Measurements from ENCODE around the gene GRIA4.
"Not testable (repeated sequence)": the region's sequence is repeated elsewhere in the genome, so short reads cannot be mapped to it uniquely, and the experiment has no call there.

The GRIA4 gene

DNA sequence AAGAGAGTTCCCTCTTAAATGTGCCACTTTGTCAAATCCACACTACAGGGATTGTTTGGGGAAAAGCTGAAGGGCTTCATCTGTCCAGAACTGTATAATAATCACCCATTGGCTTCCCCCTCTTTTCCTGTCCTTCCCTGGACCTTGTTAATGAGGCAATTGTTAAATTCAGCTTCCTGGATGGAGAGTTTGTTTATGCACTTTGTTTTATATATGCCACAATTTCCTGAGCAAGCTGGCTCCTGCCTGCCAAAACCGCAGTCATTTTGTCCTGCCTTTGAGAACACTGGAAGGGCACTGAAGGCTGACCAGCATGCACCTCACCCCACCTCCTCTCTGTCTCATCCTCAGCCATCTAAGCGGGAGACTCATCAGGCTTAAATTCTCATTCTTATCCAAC lies 325.9 kb downstream of the GRIA4 start:
- DNase-seq: peak; percentile 14

DNA sequence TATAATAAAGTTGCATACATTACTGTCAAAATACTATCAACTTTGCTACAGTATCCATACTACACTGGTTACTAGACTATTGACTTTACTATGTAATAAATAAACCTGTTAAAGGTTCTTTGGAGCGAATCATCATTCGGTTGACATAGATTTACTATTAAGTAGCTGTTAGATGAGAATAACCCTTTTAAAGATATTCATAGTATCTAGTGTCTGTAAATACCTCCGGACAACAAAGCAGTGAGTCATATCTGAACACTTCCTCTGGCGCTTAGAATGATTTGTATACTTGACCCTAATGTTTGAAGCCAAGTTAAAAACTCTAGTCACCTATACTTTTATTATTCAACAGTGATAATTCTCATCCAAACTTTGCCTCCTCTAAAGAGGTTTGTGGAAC lies 327.5 kb downstream of the GRIA4 start:
- no peak for DNase-seq

DNA sequence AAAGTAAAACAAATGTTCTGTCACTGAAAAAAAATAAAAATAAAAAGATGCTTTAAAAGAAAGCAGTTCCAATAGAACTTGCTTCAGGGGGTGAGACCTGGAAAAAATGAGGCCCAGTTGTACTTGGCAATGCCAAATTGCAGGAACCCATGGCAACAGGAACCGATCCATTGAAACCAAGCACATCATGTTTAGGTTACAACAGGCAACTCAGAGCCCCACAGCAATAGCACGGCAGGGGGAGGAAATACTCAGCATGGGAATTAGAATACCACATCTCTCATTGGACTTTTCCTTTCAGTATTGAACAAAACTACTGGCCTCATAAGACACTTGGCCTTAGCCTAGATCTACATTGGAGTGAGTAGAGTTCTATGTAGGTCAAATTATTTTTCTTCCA lies 327.9 kb downstream of the GRIA4 start:
- DNase-seq: no peak

GRCh38 chr11:105942921-105943320 lies 333.0 kb downstream of the GRIA4 start:
- no peak for DNase-seq

GRCh38 chr11:105948918-105949590 lies 339.2 kb downstream of the GRIA4 start:
- DNase-seq: no peak

GRCh38 chr11:105953886-105954285 lies 344.0 kb downstream of the GRIA4 start:
- no peak for DNase-seq

GRCh38 chr11:105960252-105961245 lies 350.7 kb downstream of the GRIA4 start:
- peak; percentile 83 for DNase-seq

DNA sequence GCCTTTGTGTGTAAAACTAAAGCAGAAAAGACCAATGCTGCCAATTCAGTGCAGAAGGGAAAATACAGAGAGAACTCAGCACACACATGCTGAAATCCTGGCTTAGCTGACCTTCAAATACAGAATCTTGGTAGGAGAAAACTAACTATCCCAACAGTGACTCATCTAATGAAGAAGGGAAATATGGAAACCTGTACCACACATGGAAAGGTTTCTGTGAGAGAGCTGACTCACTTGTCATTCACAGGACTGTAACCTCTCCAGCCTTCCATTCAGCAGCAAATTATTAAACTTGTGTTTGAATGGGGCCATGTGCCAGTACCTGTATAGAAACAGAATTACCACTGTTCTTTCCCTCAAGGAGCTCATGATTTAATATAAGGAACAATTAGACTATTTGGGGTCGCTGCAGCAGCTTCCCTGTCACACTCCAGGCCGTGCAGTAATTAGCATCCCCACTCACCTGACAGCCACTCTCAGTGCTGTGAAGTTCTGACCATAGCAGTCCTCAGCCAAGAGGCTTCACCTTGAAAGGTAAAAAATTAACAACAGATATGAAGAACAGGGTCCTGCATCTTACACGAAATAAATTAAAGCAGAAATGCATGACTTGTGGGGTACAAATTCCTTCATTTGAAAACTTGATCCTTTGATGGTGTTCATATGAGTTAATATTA lies 358.3 kb downstream of the GRIA4 start:
- DNase-seq: no peak

DNA sequence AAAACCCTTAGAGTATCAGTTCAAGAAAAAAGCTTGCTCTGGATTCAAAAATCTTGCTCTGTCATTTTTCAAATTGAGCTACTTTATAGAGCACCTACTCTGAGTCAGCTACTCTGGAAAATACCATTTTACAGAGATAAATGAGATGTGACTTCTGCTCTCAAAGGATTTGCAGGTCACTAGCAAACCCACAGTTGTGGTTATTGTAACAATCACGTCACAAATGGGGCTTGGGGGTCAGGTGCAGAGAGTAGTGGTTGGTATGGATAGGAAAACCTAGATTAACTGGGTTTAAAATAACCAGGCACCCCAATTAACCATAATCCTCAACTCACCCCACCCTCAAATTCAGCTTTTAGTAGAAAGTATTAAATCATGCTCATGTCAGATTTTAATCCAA lies 359.9 kb downstream of the GRIA4 start:
- no peak for DNase-seq

DNA sequence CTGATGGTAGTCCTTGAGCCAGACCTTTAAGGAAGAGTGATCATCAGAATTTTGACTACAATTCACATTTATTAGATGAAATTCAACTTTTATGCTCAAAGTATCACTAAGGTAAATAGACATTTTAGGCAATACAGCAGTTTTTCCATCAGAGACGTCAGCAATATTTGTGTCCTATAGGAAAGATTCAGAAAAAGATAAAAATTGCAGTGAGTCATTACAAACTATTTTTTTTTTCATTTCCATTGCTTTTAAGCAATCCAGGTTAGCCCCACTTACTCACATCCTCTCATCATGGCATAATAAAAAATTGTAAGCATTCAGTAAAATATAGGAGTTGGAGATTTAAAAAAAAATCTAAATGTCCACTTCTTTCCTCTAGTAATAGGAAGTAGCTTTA lies 365.3 kb downstream of the GRIA4 start:
- no peak for DNase-seq

GRCh38 chr11:105979997-105980703 lies 370.3 kb downstream of the GRIA4 start:
- no peak for DNase-seq

GRCh38 chr11:105986554-105986953 lies 376.7 kb downstream of the GRIA4 start:
- no peak for DNase-seq

- no peak for DNase-seq
Observed at GRCh38 chr11:105988197-105988596, 378.3 kb downstream of the GRIA4 start.

DNA sequence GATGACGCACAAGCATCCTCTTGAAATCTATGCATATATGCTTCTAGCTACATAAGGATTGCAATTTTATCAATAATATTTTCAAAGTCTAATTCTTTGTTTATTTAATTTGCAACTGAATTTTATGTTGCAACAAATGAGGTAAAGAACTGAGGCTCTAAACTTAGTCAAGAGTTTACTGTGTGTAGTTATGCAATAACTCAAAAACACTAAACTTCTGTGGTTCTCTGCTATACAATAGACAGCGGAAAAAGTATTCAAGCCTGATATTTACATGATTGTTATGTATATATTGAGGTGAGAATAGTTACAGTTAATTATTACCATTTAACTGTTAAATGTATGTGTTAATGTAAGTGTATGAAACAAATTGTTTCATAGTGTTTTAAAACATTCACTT lies 379.3 kb downstream of the GRIA4 start:
- no peak for DNase-seq

GRCh38 chr11:105991888-105992287 lies 382.0 kb downstream of the GRIA4 start:
- no peak for DNase-seq

DNA sequence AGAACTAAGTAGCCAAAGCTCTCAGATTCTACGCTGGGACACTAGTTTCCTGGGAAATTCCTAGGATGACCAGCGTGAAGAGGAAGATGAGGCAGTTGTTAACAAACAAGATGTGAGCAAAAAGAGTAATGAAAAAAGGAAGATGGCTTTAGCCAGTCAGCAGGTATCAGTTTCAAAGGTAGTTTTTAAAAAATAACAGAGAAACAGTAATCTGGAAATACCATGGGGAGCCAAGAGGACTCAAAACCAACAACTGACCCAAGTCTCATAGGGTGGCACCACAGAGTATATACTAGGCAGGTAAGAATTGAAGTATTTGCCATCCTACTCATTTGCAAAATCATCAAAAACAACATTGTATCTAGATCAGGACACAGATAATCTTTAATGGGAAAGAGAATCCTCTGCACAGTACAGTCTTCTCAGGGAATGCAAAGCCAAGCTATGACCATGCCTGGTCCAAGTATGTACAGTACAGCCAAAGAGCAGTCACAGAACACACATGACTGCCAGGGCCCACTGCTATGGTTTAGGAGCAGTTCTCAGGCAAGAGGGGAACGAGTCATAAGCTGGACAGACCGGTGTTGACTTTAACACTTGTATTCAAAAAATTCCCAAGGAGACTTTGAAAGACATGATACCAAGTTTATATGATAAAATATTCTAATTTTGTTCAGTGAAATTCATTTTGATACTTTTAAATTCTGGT lies 391.6 kb downstream of the GRIA4 start:
- no peak for DNase-seq

DNA sequence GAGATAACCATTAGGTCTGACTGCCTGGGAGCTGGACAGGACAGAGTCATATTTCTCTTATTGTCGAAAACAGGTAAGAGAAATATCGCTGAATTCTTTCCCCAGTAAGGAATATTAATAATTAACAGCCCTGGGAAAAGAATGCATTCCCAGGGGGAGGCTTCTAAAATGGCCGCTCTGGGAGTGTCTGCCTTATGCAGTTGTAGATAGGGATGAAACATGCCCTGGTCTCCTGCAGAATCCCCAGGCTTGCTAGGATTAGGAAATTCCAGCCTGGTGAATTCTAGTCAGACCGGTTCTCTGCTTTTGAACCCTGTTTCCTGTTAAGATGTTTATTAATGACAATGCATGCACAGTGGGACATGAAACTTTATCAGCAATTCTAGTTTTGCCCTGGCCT lies 393.2 kb downstream of the GRIA4 start:
- DNase-seq: not testable (repeated sequence)

GRCh38 chr11:106011481-106011880 lies 401.6 kb downstream of the GRIA4 start:
- DNase-seq: no peak

GRCh38 chr11:106012744-106013143 lies 402.9 kb downstream of the GRIA4 start:
- DNase-seq: no peak

DNA sequence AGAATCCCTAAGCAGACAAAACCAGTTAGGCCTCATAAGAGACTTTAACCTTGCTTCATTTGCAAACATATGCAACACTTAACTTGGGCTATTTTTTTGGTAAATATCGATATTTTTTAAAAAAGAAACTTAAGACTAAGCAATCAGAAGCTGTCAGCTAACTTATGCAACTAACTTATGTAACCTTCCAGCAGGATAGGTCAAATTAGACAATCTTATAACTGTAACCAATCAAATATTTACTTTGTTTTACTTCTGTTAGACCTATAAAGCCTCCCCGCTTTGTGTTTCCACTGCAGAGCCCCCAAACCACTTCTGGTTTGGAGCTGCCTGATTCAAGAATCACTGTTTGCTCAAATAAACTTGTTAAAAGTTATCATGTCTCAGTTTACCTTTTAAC lies 404.2 kb downstream of the GRIA4 start:
- no peak for DNase-seq

- no peak for DNase-seq
Observed at GRCh38 chr11:106014620-106015019, 404.7 kb downstream of the GRIA4 start.

GRCh38 chr11:106015066-106015465 lies 405.2 kb downstream of the GRIA4 start:
- DNase-seq: no peak

All from NCI-H510A (cell line).